T-helper 2 cell treated with Interferon-gamma antibody and Interleukin-4, amounts not matched to agents 5 μg/mL and 100 μg/mL, for 36 hours (primary cell): ENCODE results near the gene CFL1.

ENCODE experiments used
- DNase-seq: peaks from one replicate; pipeline ENCODE4 v3.0.0; 2021; ENCODE audit warnings: low spot score
- H3K27ac Mint-ChIP-seq: one replicate; pipeline ENCODE4 v1.8.0; 2021; ENCODE audit warnings: mild to moderate bottlenecking, mixed read lengths
- H3K27me3 Mint-ChIP-seq: one replicate; pipeline ENCODE4 v1.8.0; 2021; ENCODE audit warnings: low read depth, mixed read lengths
- H3K36me3 Mint-ChIP-seq: one replicate; pipeline ENCODE4 v1.8.0; 2021; ENCODE audit warnings: low read depth, mixed read lengths
- H3K4me1 Mint-ChIP-seq: one replicate; pipeline ENCODE4 v1.8.0; 2021; ENCODE audit warnings: low read depth, mixed read lengths
- H3K4me3 Mint-ChIP-seq: one replicate; pipeline ENCODE4 v1.8.0; 2022; ENCODE audit warnings: mild to moderate bottlenecking, moderate library complexity, mixed read lengths
- H3K9me3 Mint-ChIP-seq: one replicate; pipeline ENCODE4 v1.8.0; 2021; ENCODE audit warnings: mixed read lengths

Gene CFL1

GRCh38 chr11:65860278-65861164 is 2.5 kb upstream of the CFL1 start, which contains the start of gene MUS81:
MUS81 (plus strand) TSS chr11:65860433; CDS start chr11:65860754, 321 bp downstream.
- Mint-ChIP-seq H3K4me1 (peaks cover 42% of the 10 kb centered on the region), H3K27ac (peak within 1 kb of the TSS; percentile 98), H3K36me3 (peaks cover 50% of the 10 kb centered on the region), H3K27me3 (no peaks in the 10 kb centered on the region), H3K9me3 (no peaks in the 10 kb centered on the region), H3K4me3 (peak within 1 kb of the TSS; percentile 91)
- DNase-seq, result peak; percentile 94

DNA sequence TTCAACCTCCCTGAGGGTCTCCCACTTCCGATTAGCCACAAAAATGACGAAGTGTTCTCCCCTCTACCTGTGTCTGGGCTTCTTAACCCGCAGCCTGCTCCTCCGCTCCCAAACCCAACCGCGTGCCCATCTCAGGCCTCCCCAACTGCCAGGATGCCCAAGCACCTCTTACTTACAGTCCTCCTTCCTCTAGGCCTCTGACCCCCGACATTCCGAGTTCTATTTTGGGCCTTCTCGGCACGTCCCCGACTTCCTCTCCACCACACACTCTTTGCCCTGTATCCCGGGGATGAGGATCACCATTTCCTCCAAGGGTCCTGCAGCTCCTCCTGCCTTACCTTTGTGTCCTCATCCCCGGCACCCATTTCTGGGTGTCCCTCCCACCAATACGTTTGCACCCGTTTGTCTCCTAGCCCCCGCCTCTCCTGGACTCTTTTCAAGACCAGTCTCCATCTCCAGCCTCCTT is 1.9 kb upstream of the CFL1 start:
- H3K36me3 Mint-ChIP-seq, result peaks cover 49% of the 10 kb centered on the region
- H3K27me3 Mint-ChIP-seq, result no peaks in the 10 kb centered on the region
- peak overlapping the region; percentile 98 for H3K27ac Mint-ChIP-seq
- peak overlapping the region; percentile 91 for H3K4me3 Mint-ChIP-seq
- no peak for DNase-seq
- H3K9me3 Mint-ChIP-seq, result no peaks in the 10 kb centered on the region
- H3K4me1 Mint-ChIP-seq, result peaks cover 41% of the 10 kb centered on the region

GRCh38 chr11:65859095-65859811 is 1.3 kb upstream of the CFL1 start:
- DNase-seq, result peak; percentile 99
- H3K4me1 Mint-ChIP-seq, result peaks cover 47% of the 10 kb centered on the region
- peak overlapping the region; percentile 98 for H3K27ac Mint-ChIP-seq
- H3K36me3 Mint-ChIP-seq, result peaks cover 53% of the 10 kb centered on the region
- no peaks in the 10 kb centered on the region for H3K9me3 Mint-ChIP-seq
- no peaks in the 10 kb centered on the region for H3K27me3 Mint-ChIP-seq
- peak overlapping the region; percentile 91 for H3K4me3 Mint-ChIP-seq

GRCh38 chr11:65858681-65859087 is 704 bp upstream of the CFL1 start:
- Mint-ChIP-seq H3K36me3 (peaks cover 56% of the 10 kb centered on the region), H3K4me3 (peak overlapping the region; percentile 91), H3K27me3 (no peaks in the 10 kb centered on the region), H3K9me3 (no peaks in the 10 kb centered on the region), H3K4me1 (peaks cover 48% of the 10 kb centered on the region), H3K27ac (peak overlapping the region; percentile 98)
- DNase-seq, result no peak

DNA sequence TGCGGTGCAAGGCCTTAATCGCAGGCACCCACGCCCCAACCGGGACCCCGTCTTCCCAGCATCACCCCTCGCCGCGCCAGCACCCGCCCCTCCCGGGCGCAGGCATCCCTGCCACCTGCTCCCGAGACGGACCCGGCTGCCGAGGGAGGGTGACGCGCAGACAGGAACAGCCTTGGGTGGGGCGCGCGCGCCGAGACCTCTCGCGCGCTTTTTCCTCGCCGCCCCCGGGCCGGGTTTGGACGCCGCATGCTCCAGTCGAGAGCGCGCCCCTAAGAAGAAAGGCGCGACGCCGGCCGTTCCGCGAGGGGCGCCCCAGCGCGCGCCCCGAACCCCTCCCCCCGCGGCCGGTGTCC is 504 bp downstream of the CFL1 start:
- H3K4me3 Mint-ChIP-seq, result peak overlapping the region; percentile 91
- no peaks in the 10 kb centered on the region for H3K27me3 Mint-ChIP-seq
- H3K4me1 Mint-ChIP-seq, result peaks cover 45% of the 10 kb centered on the region
- H3K36me3 Mint-ChIP-seq, result peaks cover 54% of the 10 kb centered on the region
- DNase-seq, result no peak
- H3K27ac Mint-ChIP-seq, result peak overlapping the region; percentile 76
- no peaks in the 10 kb centered on the region for H3K9me3 Mint-ChIP-seq

DNA sequence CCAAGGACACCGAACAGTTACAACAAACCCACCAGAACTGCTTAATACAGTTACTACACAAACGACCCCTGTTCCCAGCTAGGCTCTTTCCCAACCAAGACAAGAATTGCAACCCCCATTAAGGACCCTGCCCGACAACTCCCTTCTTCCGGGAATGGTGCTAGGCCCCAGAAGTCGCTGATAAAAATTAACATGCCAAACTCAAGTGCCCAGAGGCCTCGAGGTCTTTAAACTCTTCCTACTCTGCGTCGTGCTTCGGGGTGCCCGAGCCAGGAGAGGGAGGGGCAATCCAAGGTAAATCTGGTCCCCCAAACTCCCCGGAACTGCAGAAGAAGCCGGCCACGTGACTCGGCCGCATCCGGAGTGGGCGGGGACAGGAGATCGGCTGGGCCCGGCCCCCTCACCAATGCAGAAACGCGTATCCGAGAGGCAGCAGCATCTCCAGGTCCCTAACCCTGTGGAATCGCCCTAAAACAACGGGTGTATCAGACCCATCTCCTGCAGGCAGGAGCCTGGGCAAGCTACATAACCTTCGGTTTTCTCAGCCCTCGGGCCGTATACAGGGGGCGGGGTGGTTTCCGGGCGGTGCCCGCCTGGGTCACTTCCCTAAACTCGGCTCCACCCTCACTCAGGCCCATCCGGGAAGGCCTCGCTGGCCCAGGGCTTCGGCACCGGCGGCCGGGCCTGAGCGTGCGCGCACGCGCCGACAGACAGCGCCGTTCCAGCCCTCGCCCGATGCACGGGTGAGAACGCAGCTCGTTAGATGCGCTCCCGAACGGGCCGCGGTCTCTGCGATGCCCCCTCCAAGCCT is 1.1 kb downstream of the CFL1 start:
- Mint-ChIP-seq H3K4me1 (peaks cover 44% of the 10 kb centered on the region), H3K27ac (peak overlapping the region; percentile 72), H3K36me3 (peaks cover 57% of the 10 kb centered on the region), H3K27me3 (no peaks in the 10 kb centered on the region), H3K4me3 (peak overlapping the region; percentile 91), H3K9me3 (peaks cover 3% of the 10 kb centered on the region)
- DNase-seq, result peak; percentile 84

GRCh38 chr11:65855927-65856363 is 2.0 kb downstream of the CFL1 start:
- peaks cover 58% of the 10 kb centered on the region for H3K36me3 Mint-ChIP-seq
- H3K27me3 Mint-ChIP-seq, result no peaks in the 10 kb centered on the region
- H3K9me3 Mint-ChIP-seq, result peaks cover 8% of the 10 kb centered on the region
- peak overlapping the region; percentile 91 for H3K4me3 Mint-ChIP-seq
- peaks cover 40% of the 10 kb centered on the region for H3K4me1 Mint-ChIP-seq
- no peak for DNase-seq
- H3K27ac Mint-ChIP-seq, result peak overlapping the region; percentile 72

GRCh38 chr11:65854852-65855837 is 2.8 kb downstream of the CFL1 start:
- H3K9me3 Mint-ChIP-seq, result peaks cover 8% of the 10 kb centered on the region
- H3K27me3 Mint-ChIP-seq, result no peaks in the 10 kb centered on the region
- H3K4me1 Mint-ChIP-seq, result peaks cover 40% of the 10 kb centered on the region
- H3K36me3 Mint-ChIP-seq, result peaks cover 64% of the 10 kb centered on the region
- peak overlapping the region; percentile 63 for H3K27ac Mint-ChIP-seq
- peak overlapping the region; percentile 91 for H3K4me3 Mint-ChIP-seq
- no peak for DNase-seq

- no peak overlapping the region for H3K27ac Mint-ChIP-seq
- H3K27me3 Mint-ChIP-seq, result no peaks in the 10 kb centered on the region
- peaks cover 8% of the 10 kb centered on the region for H3K9me3 Mint-ChIP-seq
- no peak for DNase-seq
- H3K36me3 Mint-ChIP-seq, result peaks cover 66% of the 10 kb centered on the region
- H3K4me1 Mint-ChIP-seq, result peaks cover 35% of the 10 kb centered on the region
- H3K4me3 Mint-ChIP-seq, result peak overlapping the region; percentile 71
Measured at GRCh38 chr11:65854161-65854592, 3.8 kb downstream of the CFL1 start.

- Mint-ChIP-seq H3K9me3 (peaks cover 8% of the 10 kb centered on the region), H3K27me3 (no peaks in the 10 kb centered on the region), H3K36me3 (peaks cover 66% of the 10 kb centered on the region), H3K4me1 (peaks cover 31% of the 10 kb centered on the region), H3K4me3 (peak overlapping the region; percentile 15), H3K27ac (no peak overlapping the region)
- DNase-seq, result no peak
Measured at GRCh38 chr11:65853246-65853979, 4.6 kb downstream of the CFL1 start.

- Mint-ChIP-seq H3K27ac (no peak overlapping the region), H3K9me3 (peaks cover 8% of the 10 kb centered on the region), H3K4me1 (peaks cover 28% of the 10 kb centered on the region), H3K36me3 (peaks cover 65% of the 10 kb centered on the region), H3K4me3 (no peak overlapping the region), H3K27me3 (no peaks in the 10 kb centered on the region)
- no peak for DNase-seq
Measured at GRCh38 chr11:65852508-65853245, 5.3 kb downstream of the CFL1 start.
